Stimulated activated naive CD8-positive, alpha-beta T cell treated with anti-CD3 and anti-CD28 coated beads, Interleukin-15, Interleukin-2, amounts not matched to agents 100 U/mL and 50 U/mL, for 24 hours (primary cell): Measurements from ENCODE around the gene OR10Z1.

Source experiments
- ATAC-seq: fragments of 150-1000 bp; cut with Tn5 transposase; one replicate; pipeline ENCODE4 v1.10.0; 2021
- DNase-seq: peaks from one replicate; pipeline ENCODE4 v3.0.0; 2021

OR10Z1 gene, protein sequence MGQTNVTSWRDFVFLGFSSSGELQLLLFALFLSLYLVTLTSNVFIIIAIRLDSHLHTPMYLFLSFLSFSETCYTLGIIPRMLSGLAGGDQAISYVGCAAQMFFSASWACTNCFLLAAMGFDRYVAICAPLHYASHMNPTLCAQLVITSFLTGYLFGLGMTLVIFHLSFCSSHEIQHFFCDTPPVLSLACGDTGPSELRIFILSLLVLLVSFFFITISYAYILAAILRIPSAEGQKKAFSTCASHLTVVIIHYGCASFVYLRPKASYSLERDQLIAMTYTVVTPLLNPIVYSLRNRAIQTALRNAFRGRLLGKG

DNA sequence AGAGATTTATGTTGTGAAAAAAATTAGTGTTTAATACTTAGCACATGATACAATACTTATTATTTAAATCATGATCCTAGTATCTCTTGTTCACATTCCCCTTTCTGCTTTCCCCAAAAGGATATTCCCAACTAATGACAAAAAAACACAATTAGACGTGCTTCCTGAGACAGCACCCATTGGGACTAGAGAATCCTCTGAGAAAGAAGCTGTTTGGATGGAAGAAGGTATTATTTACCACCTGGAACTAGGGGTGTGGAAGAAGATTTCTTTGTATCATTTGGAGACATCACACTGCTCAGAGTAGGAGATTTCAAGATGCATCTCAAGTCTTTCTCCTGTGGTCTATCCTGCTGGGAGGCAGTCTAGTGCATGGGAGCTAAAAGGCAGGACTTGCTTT is at the start of gene OR10Z1:
TSS of gene OR10Z1 (plus strand) at position 301 of the 400 bp plus-strand sequence. CDS start 1,171 bp downstream, outside the sequence.
- no peak for DNase-seq
- no peak for ATAC-seq

DNA sequence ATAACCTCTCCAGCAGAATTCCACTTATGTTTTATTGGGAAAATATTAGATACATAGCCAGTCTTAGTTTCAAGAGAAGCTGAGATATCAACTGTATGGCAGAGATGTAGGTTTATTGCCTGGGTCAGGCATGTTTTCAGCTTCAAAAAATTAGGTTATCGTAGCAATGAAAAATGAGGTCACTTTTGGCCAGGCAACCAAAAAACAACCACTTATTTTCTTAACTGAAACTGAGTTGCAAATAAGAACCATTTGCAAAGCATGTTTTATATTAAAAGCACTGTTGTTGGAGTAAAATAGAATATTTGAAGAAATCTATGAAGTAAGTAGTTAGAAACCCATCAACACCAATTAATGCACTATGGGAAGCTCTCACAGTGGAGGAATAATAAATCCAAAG is 45.4 kb upstream of the OR10Z1 start:
- ATAC-seq = no peak
- no peak for DNase-seq

DNA sequence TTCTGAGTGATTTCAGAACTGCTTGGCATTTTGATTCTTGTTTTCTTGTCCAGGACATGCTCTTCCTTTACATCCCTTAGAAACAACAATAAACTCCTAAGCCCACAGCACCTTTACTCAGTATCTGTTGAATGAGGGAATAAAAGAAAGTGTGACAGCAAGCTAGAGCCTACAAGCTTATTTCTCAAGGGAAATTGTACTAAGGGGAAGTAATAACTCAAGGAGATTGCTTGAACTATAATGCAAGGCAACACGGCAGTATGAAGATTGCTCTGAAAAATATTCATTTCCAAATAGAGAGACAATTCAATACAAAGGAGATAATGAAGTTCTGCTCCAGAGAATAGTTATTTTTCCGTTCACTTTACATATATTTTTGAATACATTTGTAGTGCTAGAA is 41.2 kb upstream of the OR10Z1 start:
- DNase-seq (no peak), ATAC-seq (no peak)

DNA sequence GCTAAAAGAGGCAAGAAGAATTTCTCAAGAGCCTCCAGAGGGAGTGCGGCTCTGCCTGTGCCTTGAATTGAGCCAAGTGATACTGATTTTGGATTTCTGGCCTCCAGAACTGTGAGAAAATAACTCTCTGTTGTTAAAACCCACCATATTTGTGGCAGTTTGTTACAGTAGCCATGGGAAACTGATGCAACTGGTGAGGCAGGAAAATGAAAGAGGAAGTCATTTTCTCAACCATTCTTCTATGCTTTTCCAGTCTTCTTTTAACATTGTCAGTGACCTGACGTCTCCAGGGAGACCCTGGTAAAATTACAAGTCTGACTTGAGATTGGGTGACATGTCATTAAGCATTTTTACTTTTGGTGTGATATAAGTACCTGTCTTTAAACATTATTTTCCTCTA is 40.5 kb upstream of the OR10Z1 start:
- no peak for DNase-seq
- ATAC-seq = no peak

DNA sequence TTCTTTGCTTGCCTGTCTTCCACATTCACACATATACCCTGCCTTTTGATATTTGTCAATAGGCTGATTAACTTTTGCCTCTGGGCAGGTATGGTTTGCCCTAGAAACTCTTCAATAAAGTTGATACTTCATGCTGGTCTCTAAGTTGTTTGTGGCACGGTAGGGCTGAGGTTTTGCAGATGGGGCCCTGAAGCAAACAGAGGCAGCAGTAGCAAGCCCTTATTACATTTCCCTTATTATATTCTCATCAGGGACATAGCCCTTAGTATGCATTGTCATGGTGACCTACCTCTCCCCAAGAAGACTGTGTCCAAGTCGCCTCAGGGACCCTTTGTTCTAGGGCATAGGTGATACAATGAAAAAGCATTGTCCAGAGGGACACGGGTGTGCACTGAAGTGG is 34.6 kb upstream of the OR10Z1 start, which contains the start of gene OR6P1:
TSS of gene OR6P1 (minus strand) at position 101 of the 400 bp plus-strand sequence. CDS start 6,976 bp downstream, outside the sequence.
- DNase-seq (no peak), ATAC-seq (no peak)

DNA sequence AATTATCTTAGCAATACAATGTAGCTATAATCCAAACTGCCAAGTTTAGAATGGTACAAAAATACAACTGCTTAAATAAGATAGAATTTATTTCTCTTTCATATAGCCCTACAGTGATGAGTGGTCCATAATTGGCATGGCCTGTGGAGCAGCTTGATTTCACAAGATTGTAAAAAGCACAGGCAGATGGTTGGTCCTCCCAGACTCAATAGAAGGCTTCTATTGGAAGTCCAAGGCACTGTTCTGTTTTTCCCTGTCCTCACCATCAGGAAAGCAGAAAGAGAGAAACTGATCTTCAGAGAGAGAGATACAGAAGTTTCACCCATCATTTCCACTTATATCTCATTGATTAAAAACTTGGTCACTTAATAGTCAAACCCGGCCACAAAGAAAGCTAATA is 32.8 kb upstream of the OR10Z1 start:
- DNase-seq (no peak), ATAC-seq (no peak)

DNA sequence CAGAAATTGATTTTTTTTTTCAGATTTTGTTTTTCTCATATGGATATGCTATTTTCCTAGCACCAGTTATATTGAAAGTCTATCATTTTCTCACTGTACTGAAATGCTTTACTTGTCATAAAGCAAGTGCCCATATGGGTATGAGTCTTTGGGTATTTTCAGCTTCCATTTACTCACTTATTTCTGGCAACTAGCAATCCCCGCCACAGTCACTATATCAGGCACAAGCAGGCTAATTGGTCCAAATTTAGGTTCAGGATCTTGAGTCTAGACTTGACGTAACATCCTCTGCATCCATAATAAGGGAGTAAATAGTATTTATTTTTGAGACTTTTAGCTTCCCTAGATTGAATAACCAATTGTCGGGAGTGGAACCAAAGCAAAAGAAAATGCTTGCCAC is 27.5 kb upstream of the OR10Z1 start:
- no peak for DNase-seq
- ATAC-seq = no peak

DNA sequence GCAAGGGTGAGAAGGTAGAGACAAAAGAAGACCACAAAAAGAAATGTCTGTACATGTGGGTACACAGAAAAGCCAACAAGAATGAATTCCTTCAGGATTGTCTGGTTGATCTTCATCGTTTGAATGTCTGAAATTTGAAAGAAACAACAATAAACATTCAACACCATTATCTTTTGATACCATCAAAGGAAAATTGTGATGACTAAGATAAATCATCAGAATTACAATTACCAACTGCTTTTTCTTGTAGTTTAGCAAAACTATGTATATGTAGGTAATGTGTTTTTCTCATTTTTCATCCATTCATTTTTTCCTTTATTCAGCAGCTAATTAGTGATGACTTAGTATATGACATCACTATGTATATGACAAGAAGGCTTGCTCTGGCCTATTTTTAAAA is 25.3 kb upstream of the OR10Z1 start, which contains the start of gene OR10X1:
TSS of gene OR10X1 (minus strand) at position 167 of the 400 bp plus-strand sequence. CDS start at position 167, 0 bp downstream.
- no peak for DNase-seq

DNA sequence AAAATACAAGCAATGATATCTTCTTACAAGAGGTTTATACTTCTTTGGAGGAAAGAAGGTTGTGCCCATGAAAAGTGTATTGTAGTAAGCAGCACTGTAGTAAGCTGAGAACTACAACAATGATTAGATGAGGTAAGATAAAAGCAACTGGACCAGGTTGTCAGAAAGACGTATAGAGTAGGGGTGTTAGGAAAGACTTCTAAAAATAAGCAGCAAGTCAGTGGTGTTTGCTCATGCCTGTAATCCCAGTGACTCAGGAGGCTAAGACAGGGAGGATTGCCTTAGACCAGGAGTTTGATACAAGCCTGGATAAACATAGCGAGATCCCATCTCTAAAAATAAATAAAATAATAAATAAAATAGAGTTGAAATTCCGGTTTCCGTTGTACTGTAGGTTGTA is 21.1 kb upstream of the OR10Z1 start:
- no peak for DNase-seq
- ATAC-seq = no peak

More for the DNA sequence above, 25.3 kb upstream of the OR10Z1 start, which contains the start of gene OR10X1:
- ATAC-seq = no peak

DNA sequence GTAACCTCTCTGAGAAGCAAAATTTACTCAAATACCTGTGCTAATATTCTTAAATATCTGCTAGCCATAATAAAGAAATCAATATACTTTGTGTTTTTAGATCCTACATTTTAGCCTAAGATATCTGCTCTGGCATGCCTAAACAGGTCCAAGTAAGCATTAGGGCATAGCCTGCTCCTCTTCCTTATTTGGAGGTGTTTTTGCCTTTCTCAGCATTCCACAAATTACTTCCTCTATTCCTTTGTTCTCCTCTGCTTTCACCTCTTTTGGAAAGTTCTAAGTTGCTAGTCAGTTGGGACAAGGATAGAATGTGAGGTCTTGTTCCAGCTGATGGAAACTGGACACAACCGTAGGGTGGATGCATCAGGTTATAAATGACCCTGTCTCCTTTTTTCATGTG is 18.1 kb upstream of the OR10Z1 start:
- DNase-seq (no peak), ATAC-seq (no peak)

DNA sequence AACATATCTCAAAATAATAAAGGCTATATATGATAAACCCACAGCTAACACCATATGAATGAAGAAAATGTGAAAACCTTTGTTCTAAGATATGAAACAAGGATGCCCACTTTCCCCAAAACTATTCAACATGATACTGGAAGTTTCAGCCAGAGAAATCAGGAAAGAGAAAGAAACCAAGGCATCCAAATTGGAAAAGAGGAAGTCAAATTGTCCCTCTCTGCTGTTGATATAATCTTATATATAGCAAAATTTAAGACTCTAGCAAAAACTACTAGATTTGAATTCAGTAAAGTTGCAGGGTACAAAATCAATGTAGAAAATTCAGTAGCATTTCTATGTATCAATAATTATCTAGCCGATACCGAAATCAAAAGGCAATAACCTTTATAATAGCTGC is 4.3 kb upstream of the OR10Z1 start:
- DNase-seq = no peak
- ATAC-seq = no peak

DNA sequence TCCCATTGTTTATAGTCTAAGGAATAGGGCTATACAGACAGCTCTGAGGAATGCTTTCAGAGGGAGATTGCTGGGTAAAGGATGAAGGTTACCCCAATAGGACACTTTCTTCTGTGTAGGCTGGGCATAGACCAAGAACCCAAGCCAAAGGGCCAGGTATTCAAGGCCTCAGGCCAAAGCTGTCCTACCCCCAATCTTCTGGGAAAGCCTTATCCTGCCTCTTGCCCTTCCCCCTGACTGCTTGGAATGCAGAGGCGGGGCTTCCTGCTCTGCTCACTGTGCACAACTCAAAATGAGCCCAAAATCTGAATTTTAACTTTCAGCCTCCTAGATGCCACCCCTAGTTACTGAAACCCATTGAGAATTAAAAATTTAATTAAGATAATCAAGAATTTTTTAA is 2.2 kb downstream of the OR10Z1 start:
- no peak for ATAC-seq
- DNase-seq = no peak

DNA sequence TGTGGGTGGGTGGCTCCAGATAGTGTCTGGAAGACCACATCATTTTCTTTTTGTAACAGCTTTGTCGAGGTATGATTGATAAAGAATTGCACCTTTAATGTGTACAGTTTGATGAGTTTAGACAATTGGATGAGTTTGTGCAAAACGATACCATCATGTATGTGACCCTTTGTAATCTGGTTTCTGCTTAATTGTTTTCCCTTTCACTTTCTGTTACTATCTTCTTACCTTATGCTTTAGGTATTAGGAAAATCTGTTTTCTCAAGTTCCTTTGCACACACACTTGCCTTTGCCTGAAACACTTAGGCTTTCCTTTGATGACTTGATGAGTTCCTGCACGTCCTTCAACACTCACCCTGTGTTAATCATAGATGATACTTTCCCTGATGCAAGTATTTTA is 6.8 kb downstream of the OR10Z1 start:
- ATAC-seq (no peak), DNase-seq (no peak)

DNA sequence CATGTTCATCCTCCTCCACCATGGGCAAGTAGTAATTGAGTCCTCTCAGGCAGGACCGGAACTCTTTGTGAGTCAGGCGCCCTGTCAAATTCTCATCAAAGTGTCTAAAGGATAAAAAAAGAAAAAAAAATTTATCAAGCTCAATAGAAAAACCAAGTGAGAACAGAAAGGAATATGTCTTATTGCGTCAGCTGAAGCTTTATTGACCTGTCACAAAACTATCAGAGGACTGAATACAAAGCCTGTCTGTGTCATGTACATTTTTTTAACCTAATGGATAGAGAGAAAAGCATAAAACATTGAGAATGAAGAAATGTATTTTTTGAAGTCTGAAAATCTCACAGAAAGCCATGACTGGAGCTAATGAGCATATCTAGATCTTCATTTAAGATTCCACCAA is 8.7 kb downstream of the OR10Z1 start:
- no peak for ATAC-seq

DNA sequence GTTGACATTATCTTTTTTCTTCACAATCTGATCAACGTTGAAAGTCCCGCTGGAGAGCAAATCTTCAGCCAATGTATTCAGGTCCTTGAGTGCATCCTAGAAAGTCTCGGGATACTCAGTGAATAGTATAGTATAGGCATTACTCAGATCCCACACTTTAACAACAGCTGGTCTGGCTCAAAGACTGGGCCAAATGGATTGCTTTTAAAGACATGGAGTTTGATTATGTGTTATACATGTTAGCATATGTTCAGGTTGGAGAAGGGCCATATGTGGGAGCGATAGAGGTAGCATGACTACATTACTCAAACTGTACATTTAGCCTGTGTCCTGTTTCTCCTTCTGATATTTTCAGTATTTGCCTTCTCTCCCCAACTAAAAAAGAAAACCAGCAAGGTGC is 33.1 kb downstream of the OR10Z1 start:
- DNase-seq (no peak), ATAC-seq (no peak)

More for the DNA sequence above, 8.7 kb downstream of the OR10Z1 start:
- no peak for DNase-seq

DNA sequence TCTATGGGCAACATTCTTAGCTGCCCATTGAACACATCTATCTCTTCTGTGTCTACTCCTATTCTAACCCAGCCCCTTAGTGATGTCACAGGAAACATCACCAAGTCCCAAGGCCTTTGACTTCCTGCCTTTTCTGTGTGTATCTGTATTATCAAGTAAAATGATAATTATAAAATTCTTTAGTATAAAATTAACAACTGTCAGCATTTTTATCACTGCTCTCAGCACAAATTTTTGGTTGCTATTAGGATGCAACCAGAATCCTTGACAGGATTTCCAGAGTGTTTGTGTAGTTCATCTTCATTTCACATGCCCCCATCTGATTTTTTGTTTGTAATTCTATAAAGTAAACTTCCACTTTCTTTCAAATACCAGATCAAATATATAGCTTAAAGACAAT is 33.8 kb downstream of the OR10Z1 start:
- DNase-seq (no peak), ATAC-seq (no peak)

DNA sequence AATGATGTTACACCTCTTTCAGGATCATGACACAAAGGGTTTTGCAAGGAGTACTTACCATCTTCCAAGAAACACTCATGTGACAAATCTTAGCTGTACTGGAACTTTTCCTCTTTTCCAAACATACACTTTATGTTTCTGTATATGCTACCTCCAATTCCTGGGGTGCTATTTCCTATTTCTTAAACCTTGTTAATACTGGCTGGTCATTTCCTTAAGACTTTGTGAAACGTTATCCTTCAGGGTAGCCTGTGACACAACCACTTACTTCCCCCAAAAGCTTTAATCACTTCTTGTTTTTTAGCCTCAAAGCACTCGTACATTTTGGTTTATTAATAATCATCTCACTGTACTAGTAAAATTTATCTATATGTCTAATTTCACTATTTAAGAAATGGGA is 39.4 kb downstream of the OR10Z1 start:
- DNase-seq = no peak
- no peak for ATAC-seq

DNA sequence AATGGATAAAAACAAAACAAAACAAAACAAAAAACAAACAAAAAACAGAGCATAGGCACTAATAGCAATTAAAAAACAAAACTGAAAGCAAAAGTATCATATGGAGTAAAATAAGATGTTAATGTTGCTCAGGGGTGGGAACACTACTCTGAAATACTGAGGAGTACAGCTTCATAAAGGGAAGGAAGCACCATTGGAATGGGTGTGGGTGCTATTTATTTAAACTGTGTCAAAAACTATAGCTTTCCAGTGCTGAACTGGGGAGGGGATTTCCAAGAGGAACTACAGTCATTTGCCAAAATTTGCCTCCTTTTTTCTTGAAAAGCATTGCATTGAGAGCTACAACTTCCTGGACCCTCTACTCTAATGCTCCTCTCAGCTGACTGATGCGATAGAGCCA is 41.4 kb downstream of the OR10Z1 start:
- no peak for DNase-seq
- ATAC-seq = no peak

DNA sequence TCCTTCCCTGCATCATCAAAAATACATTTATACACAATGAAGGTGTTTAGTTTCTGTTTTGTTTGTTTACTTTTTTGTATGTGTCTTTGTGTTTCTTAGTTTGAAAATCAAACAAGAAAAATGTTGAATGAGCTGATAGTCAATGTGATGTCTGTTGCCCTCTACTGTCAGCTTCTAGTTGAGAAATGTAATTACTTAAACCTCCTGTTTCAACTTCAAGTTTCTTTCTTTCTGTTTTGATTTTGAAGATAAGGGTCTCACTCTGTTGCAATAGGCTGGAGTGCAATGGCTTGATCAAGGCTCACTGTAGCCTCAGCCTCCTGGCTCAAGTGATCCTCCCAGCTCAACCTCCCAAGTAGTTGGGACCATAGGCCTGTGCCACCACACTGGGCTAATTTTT is 44.0 kb downstream of the OR10Z1 start:
- DNase-seq = no peak
- no peak for ATAC-seq

DNA sequence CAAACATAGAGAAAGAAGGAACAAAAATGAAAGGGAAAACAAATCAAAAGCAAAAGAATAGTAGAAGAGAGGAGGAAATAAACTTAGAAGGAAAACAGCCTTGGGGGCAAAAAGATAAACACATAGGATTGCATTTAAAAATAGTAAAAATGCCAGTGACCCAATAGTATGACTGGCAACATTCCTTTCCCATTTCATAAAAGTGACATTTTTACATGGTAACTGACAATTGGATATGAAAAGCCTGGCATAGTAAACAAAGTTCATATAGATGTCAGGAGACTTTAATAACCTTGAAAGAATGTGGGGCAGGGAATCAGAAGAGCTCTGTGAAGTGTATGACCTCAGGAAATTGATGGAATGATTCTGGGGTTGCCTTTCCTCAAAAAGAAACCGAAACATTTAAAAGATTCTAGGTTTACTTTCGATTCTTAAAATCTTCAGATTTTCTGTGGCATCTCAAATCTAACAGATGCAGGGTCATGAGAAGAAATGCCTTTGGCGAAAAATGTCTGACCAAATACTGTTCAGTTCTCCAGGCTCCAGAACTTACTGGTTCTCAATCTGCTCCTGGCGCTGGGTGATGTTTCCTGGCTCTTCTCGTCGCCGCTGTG is 47.8 kb downstream of the OR10Z1 start:
- no peak for ATAC-seq

DNA sequence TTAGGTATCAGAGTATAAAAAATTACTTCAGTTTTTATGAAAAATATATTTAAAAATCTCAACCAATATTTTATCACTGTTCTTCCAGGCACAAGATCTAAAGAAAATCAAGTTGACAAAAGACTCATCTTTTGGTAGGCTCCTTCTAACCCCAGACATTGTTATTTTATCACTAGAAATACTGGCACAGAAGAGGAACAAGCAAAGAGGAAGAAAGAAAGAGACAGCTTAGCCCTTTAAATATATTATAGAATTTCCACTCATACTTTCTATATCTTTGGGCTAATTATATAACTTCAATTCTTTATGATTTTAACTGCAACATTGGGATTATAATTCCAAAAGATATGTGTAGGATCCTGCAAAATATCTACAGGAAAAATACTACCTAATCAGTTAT is 49.0 kb downstream of the OR10Z1 start:
- no peak for ATAC-seq
- DNase-seq = no peak

More for the DNA sequence above, 47.8 kb downstream of the OR10Z1 start:
- DNase-seq = no peak

DNA sequence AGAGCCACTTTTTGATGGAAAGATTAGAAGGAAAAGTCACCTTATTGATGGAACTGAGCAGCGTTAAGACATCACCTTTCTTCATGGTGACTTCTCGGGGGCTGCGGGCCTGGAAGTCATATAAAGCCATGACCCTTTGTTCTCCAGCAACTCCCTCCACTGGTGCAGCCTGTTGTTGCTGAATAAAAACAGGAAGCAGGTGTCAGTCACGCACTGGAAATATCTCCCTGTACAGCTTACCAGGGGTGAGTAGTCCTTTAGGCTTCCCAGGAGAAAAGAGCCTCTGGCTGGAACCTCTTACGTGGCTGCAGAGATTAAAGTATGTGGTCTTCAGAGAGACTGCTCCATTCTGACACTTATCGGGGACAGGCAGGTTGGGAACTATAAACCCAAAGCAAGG is 49.5 kb downstream of the OR10Z1 start:
- ATAC-seq = no peak
- no peak for DNase-seq
